ENCODE results near the gene RERE. TPM values are rescaled to one million over a fixed set of nuclear protein-coding genes. Genes with fewer than 3 reads are reported as not detected.

RERE gene
- total RNA-seq, 1 donor, result 55.0 TPM

- no peak overlapping the region for H2AFZ ChIP-seq (ENCODE audit: low read length)
Measured at GRCh38 chr1:8434101-8434500, 383.3 kb downstream of the RERE start.

GRCh38 chr1:8431784-8432183 is 385.7 kb downstream of the RERE start:
- H3K4me2 ChIP-seq (ENCODE audit: insufficient read depth, low read length), result no peak overlapping the region
- TF ChIP-seq CTCF (IDR thresholded peaks at IDR 0.05; ENCODE audit: extremely low read depth, low read depth, low read length), result no peak
- H3K79me2 ChIP-seq (ENCODE audit: insufficient read depth, low read length), result peaks cover 44% of the 10 kb centered on the region
- H3K9me3 ChIP-seq (ENCODE audit: low read depth, low read length), result no peaks in the 10 kb centered on the region
- DNase-seq (ENCODE audit: insufficient read length, low spot score, missing footprints), result no peak
- peaks cover 12% of the 10 kb centered on the region for H4K20me1 ChIP-seq (ENCODE audit: insufficient read depth, low read length)
- no peaks in the 10 kb centered on the region for H3K36me3 ChIP-seq (ENCODE audit: insufficient read depth, low read length)
- H3K4me1 ChIP-seq (ENCODE audit: insufficient read depth, low read length), result no peaks in the 10 kb centered on the region
- no peaks in the 10 kb centered on the region for H3K27me3 ChIP-seq (ENCODE audit: insufficient read depth, low read length)
- no peak overlapping the region for H3K27ac ChIP-seq (ENCODE audit: low read depth, low read length)
- H2AFZ ChIP-seq (ENCODE audit: low read length), result no peak overlapping the region
- no peak overlapping the region for H3K4me3 ChIP-seq (ENCODE audit: insufficient read depth, low read length)

More at GRCh38 chr1:8434101-8434500, 383.3 kb downstream of the RERE start:
- Histone ChIP-seq H3K27me3 (ENCODE audit: insufficient read depth, low read length) (no peaks in the 10 kb centered on the region), H3K9me3 (ENCODE audit: low read depth, low read length) (no peaks in the 10 kb centered on the region), H4K20me1 (ENCODE audit: insufficient read depth, low read length) (peaks cover 12% of the 10 kb centered on the region), H3K27ac (ENCODE audit: low read depth, low read length) (no peak overlapping the region), H3K4me3 (ENCODE audit: insufficient read depth, low read length) (no peak overlapping the region), H3K36me3 (ENCODE audit: insufficient read depth, low read length) (no peaks in the 10 kb centered on the region), H3K79me2 (ENCODE audit: insufficient read depth, low read length) (peaks cover 32% of the 10 kb centered on the region), H3K4me2 (ENCODE audit: insufficient read depth, low read length) (no peak overlapping the region), H3K4me1 (ENCODE audit: insufficient read depth, low read length) (peaks cover 2% of the 10 kb centered on the region)
- TF ChIP-seq CTCF (IDR thresholded peaks at IDR 0.05; ENCODE audit: extremely low read depth, low read depth, low read length), result no peak
- DNase-seq (ENCODE audit: insufficient read length, low spot score, missing footprints), result no peak

GRCh38 chr1:8431019-8431418 is 386.4 kb downstream of the RERE start:
- TF ChIP-seq CTCF (IDR thresholded peaks at IDR 0.05; ENCODE audit: extremely low read depth, low read depth, low read length), result no peak

GRCh38 chr1:8430476-8430875 is 387.0 kb downstream of the RERE start:
- DNase-seq (ENCODE audit: insufficient read length, low spot score, missing footprints), result no peak
- Histone ChIP-seq H3K36me3 (ENCODE audit: insufficient read depth, low read length) (no peaks in the 10 kb centered on the region), H3K27me3 (ENCODE audit: insufficient read depth, low read length) (no peaks in the 10 kb centered on the region), H3K79me2 (ENCODE audit: insufficient read depth, low read length) (peaks cover 46% of the 10 kb centered on the region), H3K4me3 (ENCODE audit: insufficient read depth, low read length) (no peak overlapping the region), H3K9me3 (ENCODE audit: low read depth, low read length) (no peaks in the 10 kb centered on the region), H2AFZ (ENCODE audit: low read length) (no peak overlapping the region), H3K4me2 (ENCODE audit: insufficient read depth, low read length) (no peak overlapping the region), H3K27ac (ENCODE audit: low read depth, low read length) (no peak overlapping the region), H4K20me1 (ENCODE audit: insufficient read depth, low read length) (peaks cover 12% of the 10 kb centered on the region), H3K4me1 (ENCODE audit: insufficient read depth, low read length) (no peaks in the 10 kb centered on the region)
- TF ChIP-seq CTCF (IDR thresholded peaks at IDR 0.05; ENCODE audit: extremely low read depth, low read depth, low read length), result no peak

More at GRCh38 chr1:8431019-8431418, 386.4 kb downstream of the RERE start:
- H3K27me3 ChIP-seq (ENCODE audit: insufficient read depth, low read length), result no peaks in the 10 kb centered on the region
- H3K9me3 ChIP-seq (ENCODE audit: low read depth, low read length), result no peaks in the 10 kb centered on the region
- DNase-seq (ENCODE audit: insufficient read length, low spot score, missing footprints), result no peak
- H3K4me3 ChIP-seq (ENCODE audit: insufficient read depth, low read length), result no peak overlapping the region
- peaks cover 48% of the 10 kb centered on the region for H3K79me2 ChIP-seq (ENCODE audit: insufficient read depth, low read length)
- H4K20me1 ChIP-seq (ENCODE audit: insufficient read depth, low read length), result peaks cover 12% of the 10 kb centered on the region
- no peak overlapping the region for H2AFZ ChIP-seq (ENCODE audit: low read length)
- H3K27ac ChIP-seq (ENCODE audit: low read depth, low read length), result no peak overlapping the region
- no peaks in the 10 kb centered on the region for H3K36me3 ChIP-seq (ENCODE audit: insufficient read depth, low read length)
- H3K4me2 ChIP-seq (ENCODE audit: insufficient read depth, low read length), result no peak overlapping the region
- H3K4me1 ChIP-seq (ENCODE audit: insufficient read depth, low read length), result no peaks in the 10 kb centered on the region

All from osteoblast (primary cell).